Mesodermal cell (in vitro differentiated cells): ENCODE results near the gene CDK15.

ENCODE experiments used
- H3K27ac ChIP-seq: 2 replicates; pipeline ENCODE4 v1.7.0; 2013; ENCODE audit warnings: mild to moderate bottlenecking, low read depth, low read length, moderate library complexity; ENCODE audit not compliant: severe bottlenecking
- H3K36me3 ChIP-seq: 2 replicates; pipeline ENCODE4 v1.7.1; 2013; ENCODE audit warnings: mild to moderate bottlenecking, low read length, moderate library complexity; ENCODE audit not compliant: control insufficient read depth, insufficient read depth
- H3K4me1 ChIP-seq: one replicate; pipeline ENCODE4 v1.7.1; 2013; ENCODE audit warnings: mild to moderate bottlenecking, low read length; ENCODE audit not compliant: insufficient read depth, control insufficient read depth, poor library complexity, severe bottlenecking
- H3K4me3 ChIP-seq: 2 replicates; pipeline ENCODE4 v1.7.0; 2013; ENCODE audit warnings: low read length, control low read depth, mild to moderate bottlenecking; ENCODE audit not compliant: insufficient read depth, poor library complexity, severe bottlenecking; ENCODE audit errors: extremely low read depth
- H3K9me3 ChIP-seq: 2 replicates; pipeline ENCODE4 v1.7.1; 2013; ENCODE audit warnings: mild to moderate bottlenecking, low read length, moderate library complexity; ENCODE audit not compliant: control insufficient read depth
- WGBS, 2 experiments: methylation state at CpG; one replicate each; pipeline ENCODE4 v1.1.5; 2013; ENCODE audit warnings: missing lambda C conversion rate in 2 of 2; ENCODE audit not compliant: insufficient coverage in 2 of 2; 5-methylcytosine and 5-hydroxymethylcytosine counted together

CDK15 gene

GRCh38 chr2:201847481-201847880 is 41.1 kb downstream of the CDK15 start:
- Histone ChIP-seq H3K9me3 (no peaks in the 10 kb centered on the region), H3K27ac (no peak overlapping the region), H3K4me3 (no peak overlapping the region), H3K36me3 (no peaks in the 10 kb centered on the region), H3K4me1 (peaks cover 8% of the 10 kb centered on the region)

- Histone ChIP-seq H3K27ac (no peak overlapping the region), H3K4me3 (no peak overlapping the region), H3K36me3 (no peaks in the 10 kb centered on the region)
Measured at GRCh38 chr2:201852462-201852861, 46.1 kb downstream of the CDK15 start.

GRCh38 chr2:201852878-201853415 is 46.6 kb downstream of the CDK15 start:
- Histone ChIP-seq H3K4me1 (peaks cover 18% of the 10 kb centered on the region), H3K36me3 (no peaks in the 10 kb centered on the region), H3K9me3 (no peaks in the 10 kb centered on the region), H3K4me3 (no peak overlapping the region), H3K27ac (peak overlapping the region; percentile 16)
- no CpG with 5 or more reads among the region's 1 CpG for WGBS, 2 experiments

More at GRCh38 chr2:201852462-201852861, 46.1 kb downstream of the CDK15 start:
- Histone ChIP-seq H3K9me3 (no peaks in the 10 kb centered on the region), H3K4me1 (peaks cover 18% of the 10 kb centered on the region)

GRCh38 chr2:201854221-201854801 is 48.0 kb downstream of the CDK15 start:
- H3K9me3 ChIP-seq = no peaks in the 10 kb centered on the region
- H3K4me1 ChIP-seq = peaks cover 29% of the 10 kb centered on the region
- H3K36me3 ChIP-seq = no peaks in the 10 kb centered on the region
- 92 to 93% methylated on average over 4 of the region's 4 CpGs for WGBS, 2 experiments
- H3K27ac ChIP-seq = peak overlapping the region; percentile 45
- no peak overlapping the region for H3K4me3 ChIP-seq

- Histone ChIP-seq H3K9me3 (no peaks in the 10 kb centered on the region), H3K4me1 (peaks cover 30% of the 10 kb centered on the region), H3K36me3 (no peaks in the 10 kb centered on the region), H3K27ac (no peak overlapping the region), H3K4me3 (no peak overlapping the region)
- no CpG with 5 or more reads among the region's 4 CpGs for WGBS, 2 experiments
Measured at GRCh38 chr2:201854841-201855240, 48.5 kb downstream of the CDK15 start.

- Histone ChIP-seq H3K9me3 (no peaks in the 10 kb centered on the region), H3K27ac (no peak overlapping the region), H3K4me3 (no peak overlapping the region), H3K36me3 (no peaks in the 10 kb centered on the region), H3K4me1 (peaks cover 30% of the 10 kb centered on the region)
- 81 to 93% methylated on average over 2 of the region's 3 CpGs for WGBS, 2 experiments
Measured at GRCh38 chr2:201855356-201855755, 49.0 kb downstream of the CDK15 start.

GRCh38 chr2:201857326-201857725 is 51.0 kb downstream of the CDK15 start:
- Histone ChIP-seq H3K9me3 (no peaks in the 10 kb centered on the region), H3K4me3 (no peak overlapping the region), H3K36me3 (no peaks in the 10 kb centered on the region), H3K27ac (no peak overlapping the region), H3K4me1 (peaks cover 34% of the 10 kb centered on the region)
- no CpG with 5 or more reads among the region's 2 CpGs for WGBS, 2 experiments

GRCh38 chr2:201858281-201859184 is 52.2 kb downstream of the CDK15 start:
- Histone ChIP-seq H3K4me3 (no peak overlapping the region), H3K27ac (peak overlapping the region; percentile 32)
- 10 to 25% methylated on average over 2 to 7 of the region's 16 CpGs for WGBS, 2 experiments

GRCh38 chr2:201859949-201860348 is 53.6 kb downstream of the CDK15 start:
- H3K9me3 ChIP-seq = no peaks in the 10 kb centered on the region
- H3K4me1 ChIP-seq = peaks cover 16% of the 10 kb centered on the region
- no peak overlapping the region for H3K27ac ChIP-seq
- 71 to 96% methylated on average over 4 to 5 of the region's 5 CpGs for WGBS, 2 experiments
- H3K36me3 ChIP-seq = no peaks in the 10 kb centered on the region
- H3K4me3 ChIP-seq = no peak overlapping the region

More at GRCh38 chr2:201858281-201859184, 52.2 kb downstream of the CDK15 start:
- no peaks in the 10 kb centered on the region for H3K36me3 ChIP-seq
- H3K9me3 ChIP-seq = no peaks in the 10 kb centered on the region
- peaks cover 23% of the 10 kb centered on the region for H3K4me1 ChIP-seq

GRCh38 chr2:201860636-201861066 is 54.3 kb downstream of the CDK15 start:
- peaks cover 16% of the 10 kb centered on the region for H3K4me1 ChIP-seq
- whole genome bisulfite sequencing, 2 experiments = 13 to 21% methylated on average over 5 of the region's 5 CpGs
- no peaks in the 10 kb centered on the region for H3K9me3 ChIP-seq
- peak overlapping the region; percentile 36 for H3K27ac ChIP-seq
- no peak overlapping the region for H3K4me3 ChIP-seq
- H3K36me3 ChIP-seq = no peaks in the 10 kb centered on the region

GRCh38 chr2:201862843-201863242 is 56.5 kb downstream of the CDK15 start:
- no peaks in the 10 kb centered on the region for H3K9me3 ChIP-seq
- H3K27ac ChIP-seq = no peak overlapping the region
- WGBS, 2 experiments = 86 to 89% methylated on average over 6 of the region's 7 CpGs
- H3K36me3 ChIP-seq = no peaks in the 10 kb centered on the region
- peaks cover 20% of the 10 kb centered on the region for H3K4me1 ChIP-seq
- no peak overlapping the region for H3K4me3 ChIP-seq
